GM21423 (cell line): ENCODE data around the gene TBC1D5.
"Not testable (repeated sequence)": the region's sequence is repeated elsewhere in the genome, so short reads cannot be mapped to it uniquely, and the experiment has no call there.

Experiments used
- ATAC-seq: cut with Tn5 transposase; IDR thresholded peaks from one replicate; pipeline ENCODE4 v1.9.1; 2021; ENCODE audit warnings: mild to moderate bottlenecking, moderate library complexity; ENCODE audit not compliant: unreplicated experiment

The TBC1D5 gene

DNA sequence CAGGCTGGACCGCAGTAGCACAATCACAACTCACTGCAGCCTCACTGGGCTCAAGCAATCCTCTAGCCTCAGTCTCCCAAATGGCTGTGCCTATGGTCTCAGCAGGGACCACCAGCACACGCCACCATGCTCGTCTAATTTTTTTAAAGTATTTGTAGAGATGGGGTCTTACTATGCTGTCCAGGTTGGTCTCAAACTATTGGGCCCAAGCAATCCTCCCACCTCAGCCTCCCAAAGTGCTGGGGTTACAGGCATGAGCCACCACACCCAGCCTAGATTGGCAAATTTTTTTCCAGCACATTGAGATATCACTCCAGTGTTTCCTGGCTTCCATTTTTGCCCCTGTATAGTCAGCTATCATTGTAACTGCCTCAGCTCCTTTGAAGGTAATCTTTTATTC, 18.3 kb downstream of the TBC1D5 start:
- no peak for ATAC-seq

DNA sequence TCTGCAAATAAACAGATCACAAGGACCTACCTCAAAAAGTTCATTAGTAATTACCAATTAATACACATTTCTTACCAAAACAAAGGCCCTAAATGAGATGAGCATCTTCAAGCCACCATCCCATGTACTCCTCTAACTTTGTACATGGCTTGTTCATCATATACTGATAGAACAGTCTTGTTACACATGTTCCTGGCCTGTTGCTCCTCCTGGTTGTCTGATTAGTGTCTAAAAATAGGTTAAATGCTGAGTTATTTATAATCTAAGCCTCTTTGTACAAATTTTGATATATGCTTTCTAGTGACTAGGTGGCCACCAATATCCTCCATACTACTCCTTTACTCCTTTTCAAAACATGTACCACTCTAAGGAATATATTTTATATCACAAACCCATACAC, 25.0 kb downstream of the TBC1D5 start:
- no peak for ATAC-seq

DNA sequence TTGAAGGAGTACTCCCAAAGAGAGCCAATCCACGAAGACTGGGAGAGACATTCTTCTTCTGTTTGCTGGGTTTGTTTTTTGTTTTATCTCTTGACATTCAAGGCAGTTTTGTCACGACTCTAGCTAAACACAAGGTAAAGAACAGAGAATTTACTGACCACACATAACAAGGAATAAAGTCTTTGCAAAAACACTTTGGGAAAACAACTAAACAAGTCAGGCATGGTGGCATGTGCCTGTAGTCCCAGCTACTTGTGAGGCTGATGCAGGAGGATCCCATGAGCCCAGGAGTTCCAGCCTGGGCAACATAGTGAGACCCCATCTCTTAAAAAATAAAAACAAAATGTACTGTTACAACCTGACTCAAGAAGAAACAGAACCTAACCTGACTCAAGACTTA, 28.0 kb downstream of the TBC1D5 start:
- no peak for ATAC-seq

DNA sequence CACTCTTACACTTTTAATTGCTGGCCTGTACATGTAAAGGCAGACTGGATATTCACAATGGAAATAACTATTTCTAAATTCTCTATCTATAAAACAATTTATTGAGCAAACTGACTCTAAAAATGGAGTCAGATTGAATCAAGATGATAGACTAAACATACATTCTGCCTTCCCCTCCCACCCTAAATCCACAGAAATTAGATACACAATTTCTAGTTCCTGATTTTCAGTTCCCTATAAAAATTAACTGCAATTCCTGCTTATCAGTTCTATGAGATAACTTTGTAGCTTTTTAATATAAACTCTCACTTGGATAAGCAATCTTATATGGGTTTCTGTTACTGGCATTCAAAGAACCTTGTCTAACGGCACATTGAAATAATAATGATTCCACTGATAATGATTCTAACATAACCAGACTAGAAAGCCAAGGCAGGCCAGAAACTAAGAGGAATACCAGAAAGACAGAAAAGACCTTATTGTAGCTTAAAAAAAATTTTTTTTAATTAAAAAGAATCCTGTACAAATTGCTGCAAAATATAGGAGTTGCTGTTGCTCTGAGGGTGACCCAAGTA, 33.1 kb downstream of the TBC1D5 start:
- no peak for ATAC-seq

DNA sequence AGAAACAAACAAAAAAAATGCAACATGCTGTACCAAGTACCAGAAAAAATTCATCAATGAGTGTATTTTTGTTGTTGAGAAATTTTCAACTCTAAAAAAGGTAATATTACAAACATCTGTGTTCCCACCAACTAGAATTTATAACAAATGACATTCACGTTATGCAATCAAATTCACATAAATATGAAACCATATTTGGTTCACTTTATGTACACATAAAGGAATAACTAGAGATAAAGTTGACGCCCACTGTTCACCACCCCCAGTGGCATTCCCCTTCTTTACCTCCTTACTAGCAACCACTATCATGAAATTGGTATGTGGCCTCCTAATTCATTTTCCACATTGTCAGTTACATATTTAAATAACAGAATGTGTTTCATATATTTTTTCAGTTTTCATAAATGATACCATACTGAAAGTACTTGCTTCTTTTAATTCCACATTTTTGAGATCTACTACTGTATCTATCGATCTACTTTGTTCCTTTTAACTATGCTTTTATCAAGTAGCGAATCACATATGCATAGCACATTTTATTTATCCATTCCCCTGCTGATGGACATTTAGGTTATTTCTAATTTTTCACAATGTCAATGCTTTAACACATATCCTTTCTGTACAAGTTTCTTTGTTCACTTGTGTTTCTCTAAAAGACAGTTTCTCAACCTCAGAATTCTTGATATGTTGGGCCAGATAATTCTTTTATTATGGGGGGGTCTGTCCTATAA, 34.5 kb downstream of the TBC1D5 start:
- no peak for ATAC-seq

GRCh38 chr3:17705991-17706390, 36.4 kb downstream of the TBC1D5 start:
- ATAC-seq, result not testable (repeated sequence)

DNA sequence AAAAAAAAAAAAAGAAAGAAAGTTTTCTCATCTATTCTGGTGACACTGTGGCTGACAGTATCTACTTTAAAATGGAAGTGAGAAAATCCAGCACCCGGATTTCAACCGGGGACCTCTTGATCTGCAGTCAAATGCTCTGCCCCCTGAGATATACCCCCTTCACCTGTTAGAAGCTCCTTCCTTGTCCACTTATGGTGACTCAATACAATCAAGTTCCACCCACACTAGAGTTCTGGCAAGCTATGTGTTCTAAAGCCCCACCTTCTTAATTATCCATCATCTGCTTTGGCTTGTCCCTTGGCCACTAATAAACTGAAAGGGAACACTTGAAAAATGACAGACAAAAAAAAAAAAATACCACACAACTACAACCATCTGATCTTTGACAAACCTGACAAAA, 42.6 kb downstream of the TBC1D5 start:
- not testable (repeated sequence) for ATAC-seq

- ATAC-seq, result not testable (repeated sequence)
Measured at GRCh38 chr3:17695665-17696064, 46.8 kb downstream of the TBC1D5 start.

DNA sequence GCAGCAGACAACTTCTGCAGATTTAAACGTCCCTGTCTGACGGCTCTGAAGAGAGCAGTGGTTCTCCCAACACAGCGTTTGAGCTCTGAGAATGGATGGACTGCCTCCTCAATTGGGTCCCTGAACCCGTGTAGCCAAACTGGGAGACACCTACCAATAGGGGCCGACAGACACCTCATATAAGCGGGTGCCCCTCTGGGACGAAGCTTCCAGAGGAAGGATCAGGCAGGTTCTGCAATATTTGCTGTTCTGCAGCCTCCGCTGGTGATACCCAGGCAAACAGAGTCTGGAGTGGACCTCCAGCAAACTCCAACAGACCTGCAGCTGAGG, 48.8 kb downstream of the TBC1D5 start:
- ATAC-seq, result not testable (repeated sequence)

- not testable (repeated sequence) for ATAC-seq
Measured at GRCh38 chr3:17692846-17693669, 49.4 kb downstream of the TBC1D5 start.

DNA sequence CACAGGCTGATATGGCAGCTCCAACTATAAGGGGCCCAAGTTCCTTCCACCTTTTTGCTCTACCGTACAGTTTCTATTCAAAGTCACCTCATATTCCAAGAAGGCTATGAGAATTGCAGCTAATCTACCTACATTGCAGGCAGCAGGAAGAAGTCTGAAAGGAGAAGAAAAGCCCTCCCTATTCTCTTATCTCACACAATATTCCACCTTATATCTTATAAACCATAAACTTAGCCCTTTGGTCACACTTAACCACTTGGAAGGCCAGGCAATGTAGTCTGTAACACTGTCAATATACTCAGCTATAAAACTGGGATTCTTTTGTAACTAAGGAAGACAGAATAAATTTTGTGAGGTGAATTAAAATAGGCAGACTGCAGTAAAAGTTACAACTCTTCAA, 54.9 kb downstream of the TBC1D5 start:
- no peak for ATAC-seq

DNA sequence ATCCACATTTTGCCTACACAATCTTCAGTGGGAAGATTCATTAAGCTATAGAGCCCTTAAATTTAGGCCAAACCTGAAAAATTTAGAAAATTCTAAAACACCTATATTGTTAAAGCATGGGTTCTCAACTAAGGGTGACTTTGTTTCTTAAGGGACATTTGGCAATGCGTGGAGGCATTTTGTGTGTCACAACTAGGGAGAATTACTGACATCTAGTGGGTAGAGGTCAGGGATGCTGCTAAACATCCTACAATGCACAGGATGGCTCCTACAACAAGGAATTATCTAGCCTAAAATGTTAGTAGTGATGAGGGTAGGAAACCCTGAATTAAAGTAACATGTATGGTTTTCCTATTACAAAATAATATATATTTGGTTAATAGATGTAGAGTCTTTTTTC, 55.8 kb downstream of the TBC1D5 start:
- ATAC-seq, result no peak

DNA sequence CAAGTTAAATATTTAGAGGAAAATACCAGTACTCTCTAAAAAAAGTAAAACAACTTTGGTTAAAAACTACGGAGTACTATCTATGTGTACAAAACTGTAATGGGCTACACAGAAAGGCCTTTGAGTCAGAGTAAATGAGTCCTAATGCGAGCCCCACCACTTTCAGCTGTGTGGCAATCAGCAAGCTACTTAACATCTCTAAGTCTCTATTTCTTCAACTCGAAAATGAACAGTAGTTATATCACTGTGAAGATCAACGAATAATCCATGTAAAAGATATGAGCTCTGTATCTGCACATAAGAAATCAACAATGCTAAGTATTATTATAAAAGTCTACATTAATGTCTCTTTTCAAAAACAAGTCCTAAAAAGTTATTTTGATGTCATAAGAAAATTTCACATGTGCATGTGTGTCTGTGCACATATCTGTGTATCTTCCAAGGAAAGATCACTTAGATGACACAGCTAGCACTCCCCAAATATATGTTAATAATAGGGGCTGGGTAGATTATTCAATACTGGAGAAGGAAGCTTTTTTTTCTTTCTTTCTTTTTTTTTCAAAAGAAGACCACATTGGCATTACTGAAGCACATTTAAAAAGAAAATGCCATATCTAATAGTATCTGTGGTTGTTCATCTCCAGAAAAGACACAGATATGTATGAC, 58.8 kb downstream of the TBC1D5 start:
- no peak for ATAC-seq

DNA sequence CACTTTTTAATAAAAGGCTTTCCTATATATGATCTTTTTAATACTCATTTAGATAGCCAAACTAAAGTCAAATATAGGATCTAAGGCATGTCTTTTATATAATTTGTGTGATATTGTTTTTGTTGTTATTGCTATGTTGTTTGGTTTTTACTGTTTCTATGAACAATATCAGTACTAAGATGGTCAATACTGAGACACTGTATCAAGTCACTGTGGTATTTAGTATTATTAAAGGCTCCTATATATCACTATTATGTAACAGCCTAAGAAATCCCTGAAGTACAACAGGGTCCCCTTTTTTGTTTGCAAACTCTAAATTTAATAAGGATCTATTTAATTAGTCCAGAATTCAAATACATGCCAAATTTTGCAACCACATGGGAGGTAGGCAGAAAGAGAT, 61.9 kb downstream of the TBC1D5 start:
- ATAC-seq, result no peak

DNA sequence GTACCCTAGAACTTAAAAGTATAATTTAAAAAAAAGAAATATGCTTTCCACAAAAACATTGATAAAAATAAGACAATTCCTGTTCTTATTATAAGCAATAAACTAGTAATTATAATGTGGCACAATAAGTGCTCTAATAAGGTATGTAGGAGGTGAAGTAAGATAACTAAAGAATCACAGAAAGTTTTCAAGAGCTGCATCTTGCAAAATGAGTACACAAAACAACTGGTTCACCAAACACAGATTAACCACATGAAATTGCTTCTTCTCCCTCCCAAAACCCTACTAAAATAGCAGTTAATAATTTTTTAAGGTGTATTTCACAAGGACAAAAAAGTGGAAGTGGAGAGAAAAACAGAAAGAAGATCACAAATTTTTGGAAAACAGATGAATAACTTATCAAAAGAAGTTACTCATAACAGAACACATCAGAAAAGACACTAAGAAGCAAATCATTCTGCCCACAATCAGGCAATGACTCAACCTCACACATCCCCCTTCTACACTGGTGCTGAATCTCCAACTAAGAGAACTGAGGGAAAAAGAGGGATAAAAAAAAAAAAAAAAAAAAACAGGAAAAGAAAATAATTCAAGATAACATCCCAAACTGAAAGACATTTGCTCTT, 64.2 kb downstream of the TBC1D5 start:
- peak; percentile 64 for ATAC-seq

DNA sequence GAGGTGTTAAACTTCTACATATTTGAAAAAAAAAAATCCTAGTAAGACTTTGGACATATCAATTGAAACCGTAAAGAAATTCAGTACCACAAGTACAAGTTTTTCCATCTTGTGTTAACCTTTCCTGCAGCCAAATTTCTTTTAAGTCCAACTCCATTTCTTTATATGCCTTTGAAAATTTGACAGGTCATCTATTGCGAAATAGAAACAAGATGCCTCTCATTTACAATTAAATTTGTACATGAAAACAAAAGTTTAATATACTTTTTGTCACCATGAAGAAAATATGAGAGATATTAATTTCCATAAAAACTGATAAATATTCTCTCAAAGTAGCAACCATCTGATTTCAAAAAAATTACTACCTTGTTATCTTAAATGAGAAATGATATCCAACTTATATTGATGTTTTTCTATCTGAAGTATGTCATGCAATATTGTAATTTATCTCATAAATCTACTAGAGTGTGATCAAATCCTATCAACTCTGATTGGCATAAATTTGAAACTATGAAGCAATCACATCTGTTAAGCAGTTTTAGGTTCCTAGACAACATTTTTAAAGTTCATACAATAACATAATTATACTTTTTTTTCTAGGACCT, 68.2 kb downstream of the TBC1D5 start:
- no peak for ATAC-seq

GRCh38 chr3:17672506-17672905, 69.9 kb downstream of the TBC1D5 start:
- no peak for ATAC-seq

DNA sequence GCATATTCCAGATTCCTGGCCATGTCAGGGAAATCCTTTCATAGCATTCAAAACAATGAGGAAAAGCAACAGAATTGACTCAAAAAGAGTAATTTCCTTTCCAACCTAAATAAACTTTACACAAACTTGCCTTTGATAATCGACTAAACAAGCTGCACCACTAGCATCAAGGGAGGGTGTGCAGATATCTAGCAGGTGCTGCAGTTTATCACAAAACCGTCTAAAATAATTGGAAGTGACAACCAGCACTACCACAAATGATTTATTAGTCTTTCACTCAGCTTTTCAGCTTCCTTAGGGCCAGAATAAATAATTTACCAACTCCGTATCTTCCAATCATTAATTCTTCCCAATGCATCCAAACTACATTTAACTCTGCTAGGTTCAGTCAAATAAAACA, 71.7 kb downstream of the TBC1D5 start:
- no peak for ATAC-seq

- ATAC-seq, result peak; percentile 68
Measured at GRCh38 chr3:17664923-17665322, 77.5 kb downstream of the TBC1D5 start.

DNA sequence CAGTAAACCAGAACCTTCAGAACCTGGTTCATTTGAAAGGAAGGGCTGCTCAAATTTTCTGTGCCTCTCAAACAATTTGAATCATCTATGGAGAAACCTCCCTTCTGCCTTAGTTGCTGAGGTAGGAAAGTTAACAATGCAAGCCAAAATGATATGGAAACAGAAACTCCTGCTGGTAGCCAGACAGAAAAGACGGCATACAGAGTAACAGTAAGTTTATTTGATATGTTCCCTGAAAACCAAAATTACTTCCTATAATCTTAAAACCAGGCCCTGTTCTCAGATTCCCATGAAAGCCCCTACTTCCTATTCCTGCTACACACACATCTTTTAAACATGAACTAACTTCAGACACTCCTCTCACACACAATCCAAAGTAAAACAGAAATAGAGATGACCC, 86.2 kb downstream of the TBC1D5 start:
- no peak for ATAC-seq

- ATAC-seq, result peak; percentile 69
Measured at GRCh38 chr3:17655743-17656142, 86.7 kb downstream of the TBC1D5 start.
